A172 (cell line): Measurements from ENCODE around the gene DPP8. TPM values are rescaled to one million over a fixed set of nuclear protein-coding genes. Genes with fewer than 3 reads are reported as not detected.
"Not testable (repeated sequence)": the region's sequence is repeated elsewhere in the genome, so short reads cannot be mapped to it uniquely, and the experiment has no call there.

Experiments used
- DNase-seq: peaks from one replicate; pipeline ENCODE4 v3.0.0-alpha.2; 2015; ENCODE audit warnings: low spot score
- total RNA-seq: library from RNA; depleted of rRNA; stranded (reverse); fragments of >200 nt; shearing (Covaris generic); gene quantifications from 2 replicates; pipeline ENCODE4 v1.2.3, GENCODE V29; 2014; rRNA removed

DPP8 gene
- total RNA-seq = 20.6 and 29.0 TPM in 2 replicates

- peak; percentile 83 for DNase-seq
Observed at GRCh38 chr15:65516997-65517865, at the start of gene DPP8. DPP8 (minus strand) TSS chr15:65517689; CDS start chr15:65512553, 5,136 bp downstream.

DNA sequence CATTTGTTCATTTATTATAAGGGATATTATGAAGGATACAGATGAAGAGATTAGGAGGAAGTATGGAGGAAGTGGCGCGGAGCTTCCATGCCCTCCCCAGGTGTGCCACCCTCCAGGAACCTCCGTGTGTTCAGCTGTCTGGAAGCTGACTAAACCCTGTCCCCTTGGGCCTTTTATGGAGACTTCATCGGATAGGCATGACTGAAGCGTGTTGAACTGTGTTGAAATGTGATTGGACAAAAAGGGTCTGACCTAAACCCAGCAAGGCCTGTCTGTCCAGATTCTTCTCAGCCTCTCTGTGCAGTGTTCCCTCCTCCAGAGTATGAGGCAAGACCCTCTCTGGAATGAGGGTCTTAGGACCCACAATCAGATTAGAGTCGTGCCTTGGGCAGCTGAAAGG is 44.4 kb upstream of the DPP8 start:
- DNase-seq = no peak

GRCh38 chr15:65559941-65560340 is 42.5 kb upstream of the DPP8 start:
- DNase-seq = no peak

- DNase-seq = no peak
Observed at GRCh38 chr15:65558997-65559760, 41.7 kb upstream of the DPP8 start.

GRCh38 chr15:65558336-65558735 is 40.8 kb upstream of the DPP8 start:
- DNase-seq = no peak

GRCh38 chr15:65556622-65557021 is 39.1 kb upstream of the DPP8 start:
- no peak for DNase-seq

DNA sequence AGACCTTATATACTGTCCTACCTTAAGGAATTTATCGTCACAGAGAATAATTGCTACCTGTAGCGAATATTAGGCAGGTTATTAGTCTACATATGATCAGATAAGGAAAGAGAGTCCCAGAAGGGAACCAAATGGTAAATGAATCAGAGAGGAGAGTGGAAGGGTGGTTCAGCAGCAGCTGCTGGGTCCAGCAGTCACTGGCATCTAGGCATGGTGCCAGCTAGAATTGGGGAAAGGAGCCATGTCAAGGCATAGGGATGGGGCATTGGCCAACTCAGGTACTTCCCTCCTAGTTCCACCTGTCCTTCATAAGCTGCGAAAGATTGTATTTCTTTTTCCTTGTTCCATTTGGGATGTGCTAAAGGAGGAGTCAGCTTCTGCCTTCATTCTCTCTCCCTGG is 36.2 kb upstream of the DPP8 start:
- DNase-seq = no peak

DNA sequence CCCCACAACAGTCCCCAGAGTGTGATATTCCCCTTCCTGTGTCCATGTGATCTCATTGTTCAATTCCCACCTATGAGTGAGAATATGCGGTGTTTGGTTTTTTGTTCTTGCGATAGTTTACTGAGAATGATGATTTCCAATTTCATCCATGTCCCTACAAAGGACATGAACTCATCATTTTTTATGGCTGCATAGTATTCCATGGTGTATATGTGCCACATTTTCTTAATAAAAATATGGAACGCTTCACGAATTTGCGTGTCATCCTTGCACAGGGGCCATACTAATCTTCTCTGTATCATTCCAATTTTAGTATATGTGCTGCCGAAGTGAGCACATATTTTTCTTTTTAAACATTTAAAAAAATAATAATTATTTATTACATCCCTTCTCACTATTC is 35.4 kb upstream of the DPP8 start:
- DNase-seq = not testable (repeated sequence)

- DNase-seq = no peak
Observed at GRCh38 chr15:65551183-65551582, 33.7 kb upstream of the DPP8 start.

DNA sequence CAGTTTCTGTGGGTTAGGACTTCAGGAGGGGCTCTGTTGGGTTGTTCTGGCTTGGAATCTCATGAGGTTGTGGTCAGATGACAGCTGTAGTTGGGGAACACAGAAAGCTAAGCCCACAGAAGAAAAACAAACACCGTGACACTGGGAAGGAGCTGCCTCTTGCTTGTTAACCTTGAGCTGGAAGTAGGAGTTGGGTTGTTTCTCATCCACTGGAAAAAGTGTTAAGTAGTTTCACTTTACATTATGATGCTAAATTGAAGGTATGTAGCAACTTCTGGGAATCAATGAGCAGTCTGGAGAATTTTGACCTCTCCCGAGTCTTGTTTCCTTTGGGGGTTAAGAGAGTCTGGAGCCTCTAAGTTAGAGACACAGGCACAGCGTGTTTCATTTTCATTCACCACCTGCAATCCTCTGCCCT is 33.2 kb upstream of the DPP8 start:
- no peak for DNase-seq

DNA sequence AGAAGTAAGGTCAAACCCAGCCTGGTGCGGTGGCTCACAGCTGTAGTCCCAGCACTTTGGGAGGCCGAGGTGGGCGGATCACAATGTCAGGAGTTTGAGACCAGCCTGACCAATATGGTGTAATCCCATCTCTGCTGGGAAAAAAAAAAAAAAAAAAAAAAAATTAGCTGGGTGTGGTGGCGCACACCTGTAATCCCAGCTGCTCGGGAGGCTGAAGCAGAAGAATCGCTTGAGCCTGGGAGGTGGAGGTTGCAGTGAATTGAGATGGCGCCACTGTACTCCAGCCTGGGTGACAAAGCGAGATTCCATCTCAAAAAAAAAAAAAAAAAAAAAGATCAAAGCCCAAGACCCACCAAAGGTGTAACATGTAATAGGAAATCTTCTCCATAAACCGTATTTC is 31.8 kb upstream of the DPP8 start:
- DNase-seq = not testable (repeated sequence)

GRCh38 chr15:65547841-65548240 is 30.4 kb upstream of the DPP8 start:
- DNase-seq = no peak

DNA sequence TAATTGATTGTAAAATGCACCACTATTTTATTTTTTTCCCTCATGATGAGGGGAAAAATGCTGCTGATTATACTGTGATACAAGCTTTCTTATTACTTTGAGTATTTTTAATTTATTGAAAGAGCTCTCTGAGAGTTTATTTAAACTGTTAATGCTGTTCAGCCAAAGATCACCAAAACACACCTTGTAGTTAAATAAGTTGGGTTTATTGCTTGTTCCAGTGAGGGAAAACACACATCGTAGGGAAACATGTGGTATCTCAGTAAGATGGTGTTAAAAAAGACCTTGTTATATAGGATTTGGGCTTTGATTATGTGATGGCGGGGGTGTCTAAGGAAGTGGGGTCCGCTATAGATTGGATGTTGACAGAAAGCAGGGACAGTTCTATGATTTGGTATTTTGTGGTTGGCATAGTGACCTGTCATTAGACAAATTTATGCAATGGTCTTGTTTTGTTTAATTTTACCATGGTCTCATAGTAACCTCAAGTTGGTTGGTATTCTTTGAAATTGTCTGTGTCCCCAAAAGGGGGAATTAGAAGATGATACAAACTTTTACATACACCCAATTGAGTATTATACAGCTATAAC is 23.8 kb upstream of the DPP8 start:
- DNase-seq = no peak

DNA sequence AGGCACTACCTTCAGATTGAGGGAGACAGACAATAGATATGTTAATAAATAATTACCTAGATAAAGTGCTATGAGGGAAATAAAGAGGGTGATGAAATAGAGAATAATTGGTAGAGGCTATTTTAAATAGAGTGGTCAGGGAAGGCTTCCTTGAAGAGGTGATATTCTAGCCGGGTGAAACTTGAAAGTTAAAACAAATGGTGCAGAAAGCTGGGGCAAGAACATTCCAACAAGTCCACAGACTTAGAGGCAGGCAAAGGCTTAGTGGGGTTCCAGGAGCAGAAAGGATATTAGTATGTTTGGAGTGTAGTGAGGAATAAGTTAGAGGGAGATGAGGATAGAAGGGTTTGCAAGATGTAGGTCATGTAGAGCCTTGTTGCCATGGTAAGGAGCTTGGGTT is 22.8 kb upstream of the DPP8 start:
- DNase-seq = no peak

DNA sequence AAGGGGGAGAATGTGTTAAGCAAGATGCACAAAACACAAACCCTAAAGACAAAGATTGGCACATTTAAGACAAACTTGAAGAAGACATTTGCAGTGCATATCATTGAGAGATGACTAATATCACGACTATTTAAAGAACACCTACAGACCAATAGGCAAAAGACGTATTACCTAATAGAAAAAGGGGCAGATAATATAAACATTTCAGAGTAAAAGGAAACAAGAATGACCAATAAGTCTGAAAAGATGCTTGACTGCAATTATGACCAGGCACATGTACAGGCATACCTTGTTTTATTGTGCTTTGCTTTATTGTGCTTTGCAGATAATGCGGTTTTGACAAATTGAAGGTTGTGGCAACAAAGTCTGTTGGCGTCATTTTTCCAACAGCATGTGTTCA is 17.7 kb upstream of the DPP8 start:
- DNase-seq = no peak

DNA sequence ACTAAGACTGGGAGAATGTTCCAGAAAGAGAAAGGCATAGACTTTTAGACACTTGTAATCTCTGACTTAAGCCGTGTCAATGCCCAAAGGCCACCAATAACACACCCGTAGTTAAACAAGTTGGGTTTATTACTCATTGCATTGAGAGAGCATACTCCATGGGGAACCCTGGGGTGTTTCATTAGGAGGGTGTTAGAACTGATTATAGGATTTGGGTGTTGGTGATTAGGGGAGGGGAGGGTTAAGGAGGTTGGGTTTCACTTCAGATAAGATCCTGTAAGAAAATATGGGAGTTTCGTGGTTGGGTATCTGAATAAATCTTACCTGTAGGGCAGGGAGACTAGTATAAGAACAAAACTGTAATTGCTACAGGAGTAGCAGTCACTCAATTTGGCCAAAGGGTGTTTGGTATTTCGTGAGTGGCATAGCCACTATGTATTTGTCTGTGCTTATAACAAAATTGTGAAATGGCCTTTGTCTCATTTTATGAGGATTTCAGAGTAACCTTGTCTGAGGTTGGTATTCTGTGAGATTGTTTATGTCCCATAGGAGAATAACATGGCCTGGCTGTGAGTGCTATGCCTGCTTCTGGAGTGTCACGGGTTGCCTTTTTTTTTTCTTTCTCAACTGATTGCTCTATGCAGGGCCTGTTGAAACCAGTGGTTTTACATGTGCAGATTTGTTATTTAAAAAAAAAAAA is 15.7 kb upstream of the DPP8 start:
- DNase-seq = no peak

DNA sequence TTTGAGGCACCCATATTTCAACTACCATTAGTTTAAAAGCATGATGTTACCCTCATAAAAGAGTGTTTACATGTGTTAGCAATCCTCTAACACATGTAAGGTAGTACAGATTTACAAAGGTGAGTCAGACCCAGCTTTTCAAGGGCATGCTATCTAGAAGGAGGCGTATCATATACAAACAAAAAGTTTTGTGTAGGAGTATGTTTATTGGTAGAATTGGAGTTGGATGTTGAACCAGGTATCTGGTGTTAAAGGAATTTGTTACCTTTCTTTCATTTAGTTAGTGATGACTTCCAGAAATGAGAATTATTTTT is 15.2 kb upstream of the DPP8 start:
- DNase-seq = peak; percentile 8

DNA sequence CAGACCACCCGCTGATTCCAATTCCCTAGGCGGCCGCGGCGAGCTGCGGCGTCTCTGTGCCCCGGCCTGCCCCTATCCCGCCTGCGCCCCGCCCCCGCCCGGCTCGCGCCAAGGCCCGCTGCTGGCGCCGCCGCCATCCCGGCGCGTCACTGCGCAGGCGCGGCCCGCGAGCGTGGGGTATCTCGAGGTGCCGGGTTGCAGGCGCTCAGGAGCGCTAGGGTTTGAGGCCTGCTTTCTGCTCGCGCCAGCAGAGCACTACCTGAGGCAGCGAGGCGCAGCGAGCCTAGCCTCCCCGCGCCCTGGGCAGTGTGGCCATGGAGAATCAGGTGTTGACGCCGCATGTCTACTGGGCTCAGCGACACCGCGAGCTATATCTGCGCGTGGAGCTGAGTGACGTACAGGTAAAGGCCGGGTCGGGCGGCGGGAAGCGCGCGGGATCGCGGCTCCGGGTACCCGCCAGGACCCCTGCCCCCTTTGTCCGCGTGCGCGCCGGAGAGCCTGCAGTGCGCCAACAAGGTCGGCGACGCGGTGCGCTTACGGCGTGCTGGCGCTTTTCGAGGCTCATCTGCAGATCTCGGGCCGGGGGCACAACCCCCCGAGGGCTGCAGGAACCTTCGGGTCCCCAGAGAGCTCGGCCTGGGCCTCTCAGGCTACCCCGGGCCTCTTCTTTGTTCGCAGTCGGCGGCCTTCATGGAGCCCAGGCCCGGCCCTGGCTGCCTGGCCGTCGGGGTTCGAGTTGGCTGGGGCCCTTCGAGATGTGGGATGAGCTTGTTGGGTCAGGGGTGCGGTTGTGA is 13.0 kb upstream of the DPP8 start, which contains the start of gene HACD3:
TSS of gene HACD3 (plus strand) at position 146 of the 794 bp plus-strand sequence. CDS start at position 315, 169 bp downstream.
- peak; percentile 45 for DNase-seq

DNA sequence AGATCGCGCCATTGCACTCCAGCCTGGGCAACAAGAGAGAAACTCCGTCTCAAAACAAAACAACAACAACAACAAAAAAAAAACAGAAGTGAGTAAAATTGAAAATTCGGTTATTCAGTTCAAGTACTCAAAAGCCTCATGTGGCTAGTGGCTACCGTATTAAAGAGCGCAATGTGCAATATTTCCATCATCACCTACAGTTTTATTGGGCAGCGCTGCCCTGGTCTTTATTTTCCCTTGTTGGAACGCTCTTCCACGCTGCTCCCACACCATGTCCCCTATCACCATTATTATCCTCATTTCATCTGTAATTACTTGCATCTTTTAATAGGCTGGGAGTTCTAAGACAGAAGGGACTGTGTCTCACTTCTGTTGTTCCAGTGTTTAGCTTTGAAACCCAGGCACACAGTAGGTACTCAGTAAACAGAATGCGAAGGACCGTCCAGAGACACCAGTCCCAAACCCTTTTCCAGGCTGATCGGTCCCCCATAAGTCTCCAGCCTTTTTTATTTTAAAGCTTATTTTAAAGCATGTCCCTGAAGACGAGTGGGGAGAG is 12.4 kb upstream of the DPP8 start:
- no peak for DNase-seq

- no peak for DNase-seq
Observed at GRCh38 chr15:65528461-65529060, 11.1 kb upstream of the DPP8 start.
